HG02943 (cell line): ENCODE data around the gene BTN3A1.
"Not testable (repeated sequence)": the region's sequence is repeated elsewhere in the genome, so short reads cannot be mapped to it uniquely, and the experiment has no call there.

Experiments used
- ATAC-seq: cut with Tn5 transposase; IDR thresholded peaks from one replicate; pipeline ENCODE4 v1.9.1; 2021; ENCODE audit warnings: mild to moderate bottlenecking, low read depth, moderate library complexity; ENCODE audit not compliant: unreplicated experiment

BTN3A1 gene

GRCh38 chr6:26378143-26378542 lies 23.9 kb upstream of the BTN3A1 start:
- ATAC-seq: not testable (repeated sequence)

GRCh38 chr6:26379292-26379691 lies 22.8 kb upstream of the BTN3A1 start:
- ATAC-seq: no peak

GRCh38 chr6:26379740-26380139 lies 22.3 kb upstream of the BTN3A1 start:
- ATAC-seq: no peak

- ATAC-seq: no peak
Measured at GRCh38 chr6:26380256-26380655, 21.8 kb upstream of the BTN3A1 start.

GRCh38 chr6:26382121-26382520 lies 20.0 kb upstream of the BTN3A1 start:
- ATAC-seq: no peak

- ATAC-seq: no peak
Measured at GRCh38 chr6:26383624-26384417, 18.3 kb upstream of the BTN3A1 start.

GRCh38 chr6:26385734-26386125 lies 16.3 kb upstream of the BTN3A1 start:
- ATAC-seq: no peak

GRCh38 chr6:26387565-26387964 lies 14.5 kb upstream of the BTN3A1 start:
- ATAC-seq: no peak

- ATAC-seq: no peak
Measured at GRCh38 chr6:26388014-26388413, 14.1 kb upstream of the BTN3A1 start.

GRCh38 chr6:26388441-26388840 lies 13.6 kb upstream of the BTN3A1 start:
- ATAC-seq: no peak

- ATAC-seq: no peak
Measured at GRCh38 chr6:26389349-26389894, 12.7 kb upstream of the BTN3A1 start.

- ATAC-seq: no peak
Measured at GRCh38 chr6:26390531-26390930, 11.5 kb upstream of the BTN3A1 start.

GRCh38 chr6:26392932-26393636 lies 9.0 kb upstream of the BTN3A1 start:
- no peak for ATAC-seq

- ATAC-seq: no peak
Measured at GRCh38 chr6:26394289-26394688, 7.8 kb upstream of the BTN3A1 start.

GRCh38 chr6:26398555-26398954 lies 3.5 kb upstream of the BTN3A1 start:
- ATAC-seq: no peak

GRCh38 chr6:26400626-26401025 lies 1.4 kb upstream of the BTN3A1 start:
- ATAC-seq: no peak

- no peak for ATAC-seq
Measured at GRCh38 chr6:26401389-26401986, 587 bp upstream of the BTN3A1 start.

GRCh38 chr6:26403893-26404292 lies 1.8 kb downstream of the BTN3A1 start:
- no peak for ATAC-seq

GRCh38 chr6:26404546-26404945 lies 2.5 kb downstream of the BTN3A1 start:
- ATAC-seq: no peak

GRCh38 chr6:26408828-26409730 lies 7.0 kb downstream of the BTN3A1 start:
- no peak for ATAC-seq
